Loucy (cell line): ENCODE measurements around the gene FAIM2.

Experiments
- H2AFZ ChIP-seq: fragments of 200-600 bp; sonication (generic); 2 replicates; pipeline ENCODE4 v1.6.0; 2016; ENCODE audit warnings: antibody characterized with exemption, mild to moderate bottlenecking, low read length, moderate library complexity
- H3F3A ChIP-seq: fragments of 200-600 bp; 2 replicates; pipeline ENCODE4 v1.6.0; 2016; ENCODE audit warnings: antibody characterized with exemption, low read depth, mild to moderate bottlenecking
- H3K27me3 ChIP-seq: fragments of 200-600 bp; sonication (generic); 2 replicates; pipeline ENCODE4 v1.6.1; 2014; ENCODE audit warnings: low read length, mild to moderate bottlenecking; ENCODE audit not compliant: insufficient read depth, poor library complexity, severe bottlenecking
- H3K36me3 ChIP-seq: fragments of 200-600 bp; sonication (generic); 2 replicates; pipeline ENCODE4 v1.6.1; 2016; ENCODE audit warnings: low read length; ENCODE audit not compliant: insufficient read depth
- H3K4me1 ChIP-seq: fragments of 200-600 bp; sonication (generic); 2 replicates; pipeline ENCODE4 v1.5.1; 2014; ENCODE audit warnings: low read length, mild to moderate bottlenecking; ENCODE audit not compliant: insufficient read depth, poor library complexity, severe bottlenecking
- H3K4me2 ChIP-seq: fragments of 200-600 bp; sonication (generic); 2 replicates; pipeline ENCODE4 v1.6.0; 2014; ENCODE audit warnings: antibody characterized with exemption, low read length, low read depth, mild to moderate bottlenecking; ENCODE audit not compliant: poor library complexity, severe bottlenecking
- H3K4me3 ChIP-seq: fragments of 200-600 bp; sonication (generic); 2 replicates; pipeline ENCODE4 v1.5.1; 2014; ENCODE audit warnings: low read length, mild to moderate bottlenecking, mixed read lengths; ENCODE audit not compliant: poor library complexity, severe bottlenecking
- H3K79me2 ChIP-seq: fragments of 200-600 bp; sonication (generic); 2 replicates; pipeline ENCODE4 v1.6.1; 2014; ENCODE audit warnings: low read length; ENCODE audit not compliant: insufficient read depth
- H3K9ac ChIP-seq: fragments of 200-600 bp; sonication (generic); 2 replicates; pipeline ENCODE4 v1.6.0; 2014; ENCODE audit warnings: mild to moderate bottlenecking, low read depth, low read length, moderate library complexity; ENCODE audit not compliant: poor library complexity, severe bottlenecking
- H3K9me2 ChIP-seq: fragments of 200-600 bp; sonication (generic); replicated peaks from 2 replicates; pipeline ENCODE4 v1.6.1; 2016; ENCODE audit warnings: low read depth, low read length, mixed read lengths
- H3K9me3 ChIP-seq: fragments of 200-600 bp; sonication (generic); 2 replicates; pipeline ENCODE4 v1.6.1; 2014; ENCODE audit warnings: mild to moderate bottlenecking, antibody characterized with exemption, low read length, low read depth; ENCODE audit not compliant: insufficient read depth
- H4K20me1 ChIP-seq: fragments of 200-600 bp; sonication (generic); 2 replicates; pipeline ENCODE4 v1.6.0; 2014; ENCODE audit warnings: antibody characterized with exemption, low read length, mild to moderate bottlenecking; ENCODE audit not compliant: insufficient read depth, poor library complexity, severe bottlenecking
- EZH2phosphoT487 ChIP-seq: fragments of 200-600 bp; IDR thresholded peaks from 2 replicates; pipeline ENCODE4 v1.6.1; 2018; ENCODE audit warnings: antibody characterized with exemption, mild to moderate bottlenecking, moderate library complexity, borderline replicate concordance
- TF ChIP-seq, protein P1 (sequence below): fragments of 200-600 bp; sonication (generic); conservative IDR thresholded peaks from 2 replicates; pipeline ENCODE4 v1.5.1; 2014; ENCODE audit warnings: mild to moderate bottlenecking, antibody characterized with exemption, low read length

Gene FAIM2

GRCh38 chr12:49838973-49839633 lies 64.6 kb downstream of the FAIM2 start:
- Histone ChIP-seq H4K20me1 (no peaks in the 10 kb centered on the region), H3K4me2 (no peak overlapping the region), H3K79me2 (peaks cover 11% of the 10 kb centered on the region; the same call in 1 of the 2 replicates), H3K9me2 (no peaks in the 10 kb centered on the region), H3K36me3 (no peaks in the 10 kb centered on the region), H2AFZ (no peak overlapping the region), H3K4me3 (no peak overlapping the region), H3F3A (0 out of 2 replicates have a peak, but pooled peaks cover 6% of the 10 kb centered on the region), H3K9me3 (no peaks in the 10 kb centered on the region), H3K27me3 (no peaks in the 10 kb centered on the region), H3K4me1 (peaks cover 16% of the 10 kb centered on the region), H3K9ac (no peak overlapping the region)
- TF ChIP-seq EZH2phosphoT487: no peak
- TF ChIP-seq, protein P1, sequence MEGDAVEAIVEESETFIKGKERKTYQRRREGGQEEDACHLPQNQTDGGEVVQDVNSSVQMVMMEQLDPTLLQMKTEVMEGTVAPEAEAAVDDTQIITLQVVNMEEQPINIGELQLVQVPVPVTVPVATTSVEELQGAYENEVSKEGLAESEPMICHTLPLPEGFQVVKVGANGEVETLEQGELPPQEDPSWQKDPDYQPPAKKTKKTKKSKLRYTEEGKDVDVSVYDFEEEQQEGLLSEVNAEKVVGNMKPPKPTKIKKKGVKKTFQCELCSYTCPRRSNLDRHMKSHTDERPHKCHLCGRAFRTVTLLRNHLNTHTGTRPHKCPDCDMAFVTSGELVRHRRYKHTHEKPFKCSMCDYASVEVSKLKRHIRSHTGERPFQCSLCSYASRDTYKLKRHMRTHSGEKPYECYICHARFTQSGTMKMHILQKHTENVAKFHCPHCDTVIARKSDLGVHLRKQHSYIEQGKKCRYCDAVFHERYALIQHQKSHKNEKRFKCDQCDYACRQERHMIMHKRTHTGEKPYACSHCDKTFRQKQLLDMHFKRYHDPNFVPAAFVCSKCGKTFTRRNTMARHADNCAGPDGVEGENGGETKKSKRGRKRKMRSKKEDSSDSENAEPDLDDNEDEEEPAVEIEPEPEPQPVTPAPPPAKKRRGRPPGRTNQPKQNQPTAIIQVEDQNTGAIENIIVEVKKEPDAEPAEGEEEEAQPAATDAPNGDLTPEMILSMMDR: peak; percentile 96

DNA sequence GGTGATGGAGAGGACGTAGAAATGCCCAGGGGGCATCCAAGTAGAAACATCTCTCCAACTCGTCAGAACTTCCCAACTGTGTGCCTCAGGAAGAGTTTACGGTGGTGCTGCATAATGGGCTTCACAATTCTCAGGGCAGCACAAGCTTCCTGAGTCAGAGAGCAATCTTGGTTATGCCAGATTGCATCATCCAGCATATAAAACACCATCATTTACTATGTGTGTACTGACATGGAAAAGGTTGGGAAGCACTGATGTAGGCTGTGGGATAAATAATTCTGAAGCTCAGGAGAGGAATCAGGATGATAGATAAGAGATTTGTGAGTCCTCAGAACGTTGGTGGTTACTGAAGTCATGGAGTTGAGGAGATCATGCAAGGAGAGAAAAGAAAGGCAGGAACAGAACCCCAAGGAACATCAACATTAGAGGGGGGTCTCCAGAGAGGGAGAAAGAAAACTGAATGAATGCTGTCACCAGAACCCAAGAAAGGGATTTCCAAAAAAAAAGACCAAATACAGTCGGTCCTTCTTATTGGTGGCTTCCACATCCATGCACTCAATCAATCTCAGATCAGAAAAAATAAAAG lies 70.8 kb downstream of the FAIM2 start:
- Histone ChIP-seq H4K20me1 (no peaks in the 10 kb centered on the region), H3F3A (no peaks in the 10 kb centered on the region), H3K79me2 (no peaks in the 10 kb centered on the region), H3K9me3 (no peaks in the 10 kb centered on the region), H3K4me2 (no peak overlapping the region), H2AFZ (no peak overlapping the region), H3K4me3 (no peak overlapping the region), H3K9me2 (no peaks in the 10 kb centered on the region), H3K4me1 (peaks cover 7% of the 10 kb centered on the region), H3K9ac (no peak overlapping the region), H3K36me3 (no peaks in the 10 kb centered on the region), H3K27me3 (no peaks in the 10 kb centered on the region)
- TF ChIP-seq, protein P1: no peak
- TF ChIP-seq EZH2phosphoT487: no peak

DNA sequence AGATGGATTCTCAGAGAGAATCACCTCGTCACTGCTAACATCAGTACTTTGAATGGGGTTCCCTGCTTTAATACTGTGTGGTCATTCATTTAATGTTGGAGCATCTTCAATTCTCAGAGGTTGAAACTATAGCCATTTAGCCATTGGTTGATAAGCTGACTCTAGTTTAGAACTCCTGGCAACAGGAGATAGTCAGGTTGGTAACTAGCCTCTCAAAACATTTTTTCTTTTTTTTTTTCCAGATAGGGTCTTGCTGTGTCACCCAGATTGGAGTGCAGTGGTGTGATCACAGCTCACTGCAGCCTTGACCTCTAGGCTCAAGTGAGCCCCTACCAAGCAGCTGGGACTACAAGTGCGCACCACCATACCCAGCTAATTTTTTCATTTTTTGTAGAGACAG lies 72.0 kb downstream of the FAIM2 start:
- Histone ChIP-seq H3K4me2 (no peak overlapping the region), H3K9me2 (no peaks in the 10 kb centered on the region), H2AFZ (no peak overlapping the region), H4K20me1 (peaks cover 9% of the 10 kb centered on the region), H3K27me3 (no peaks in the 10 kb centered on the region), H3K79me2 (peaks cover 10% of the 10 kb centered on the region), H3K4me3 (no peak overlapping the region), H3K36me3 (no peaks in the 10 kb centered on the region), H3K9me3 (no peaks in the 10 kb centered on the region), H3K9ac (no peak overlapping the region), H3F3A (no peaks in the 10 kb centered on the region), H3K4me1 (peaks cover 17% of the 10 kb centered on the region)
- TF ChIP-seq, protein P1: no peak
- no peak for TF ChIP-seq EZH2phosphoT487
